CMK (cell line): ENCODE results near the gene RAB26.
"Not testable (repeated sequence)": the region's sequence is repeated elsewhere in the genome, so short reads cannot be mapped to it uniquely, and the experiment has no call there.

ENCODE experiments used
- DNase-seq: peaks from one replicate; pipeline ENCODE4 v3.0.0-alpha.2; 2010; ENCODE audit warnings: low read depth

Gene RAB26

GRCh38 chr16:2196162-2196980 is 47.9 kb downstream of the RAB26 start, which contains the start of gene CASKIN1:
Gene CASKIN1, minus strand, starts transcription at chr16:2196605. Its CDS starts 173 bp downstream, at chr16:2196432.
- DNase-seq, result no peak

- no peak for DNase-seq
Measured at GRCh38 chr16:2196981-2197511, 48.6 kb downstream of the RAB26 start.

- no peak for DNase-seq
Measured at GRCh38 chr16:2197765-2198164, 49.3 kb downstream of the RAB26 start.

- DNase-seq, result no peak
Measured at GRCh38 chr16:2198283-2198682, 49.9 kb downstream of the RAB26 start.

DNA sequence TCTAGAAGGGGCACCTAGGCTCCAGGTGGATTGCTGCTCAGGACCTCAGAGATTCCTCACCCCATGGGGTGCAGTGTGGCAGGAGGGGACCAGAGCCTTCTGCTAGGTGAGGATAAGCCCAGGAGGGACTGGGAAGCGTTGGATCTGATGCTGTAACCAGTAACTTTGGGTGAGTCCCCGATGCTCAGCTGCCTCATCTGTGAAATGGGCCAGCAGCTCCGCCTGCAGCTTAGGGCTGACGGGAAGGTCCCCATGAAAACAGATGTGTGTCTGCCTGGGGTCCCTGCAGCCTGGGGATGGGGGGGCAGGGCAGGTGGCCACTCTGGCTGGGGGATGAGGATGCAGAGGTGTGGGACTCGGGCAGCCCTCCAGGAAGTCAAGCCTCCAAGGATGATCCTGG is 50.7 kb downstream of the RAB26 start:
- no peak for DNase-seq

- no peak for DNase-seq
Measured at GRCh38 chr16:2199621-2200139, 51.3 kb downstream of the RAB26 start.

- DNase-seq, result no peak
Measured at GRCh38 chr16:2200313-2200712, 51.9 kb downstream of the RAB26 start.

DNA sequence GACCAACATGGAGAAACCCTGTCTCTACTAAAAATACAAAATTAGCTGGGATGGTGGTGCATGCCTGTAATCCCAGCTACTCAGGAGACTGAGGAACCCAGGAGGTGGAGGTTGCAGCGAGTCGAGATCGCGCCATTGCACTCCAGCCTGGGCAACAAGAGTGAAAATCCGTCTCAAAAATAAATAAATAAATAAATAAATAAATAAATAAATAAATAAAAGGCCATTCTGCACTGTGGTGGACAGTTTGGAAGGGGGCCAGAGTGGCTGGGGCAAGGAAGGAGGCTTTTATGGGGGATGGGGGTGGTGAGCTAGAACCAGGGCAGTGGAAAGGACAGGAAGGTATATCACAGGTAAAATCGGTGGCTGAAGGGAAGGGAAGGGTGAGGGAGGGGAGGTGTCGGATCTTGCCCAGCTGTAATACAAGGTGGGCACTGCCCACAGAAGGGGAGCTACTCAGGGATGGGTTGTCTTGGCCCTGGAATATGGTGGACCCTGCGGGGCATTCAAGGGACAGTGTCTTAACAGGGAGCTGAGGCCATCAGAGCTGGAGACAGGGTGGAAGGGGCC is 54.8 kb downstream of the RAB26 start:
- DNase-seq, result not testable (repeated sequence)
